ENCODE measurements around the gene USHBP1.

USHBP1 gene

DNA sequence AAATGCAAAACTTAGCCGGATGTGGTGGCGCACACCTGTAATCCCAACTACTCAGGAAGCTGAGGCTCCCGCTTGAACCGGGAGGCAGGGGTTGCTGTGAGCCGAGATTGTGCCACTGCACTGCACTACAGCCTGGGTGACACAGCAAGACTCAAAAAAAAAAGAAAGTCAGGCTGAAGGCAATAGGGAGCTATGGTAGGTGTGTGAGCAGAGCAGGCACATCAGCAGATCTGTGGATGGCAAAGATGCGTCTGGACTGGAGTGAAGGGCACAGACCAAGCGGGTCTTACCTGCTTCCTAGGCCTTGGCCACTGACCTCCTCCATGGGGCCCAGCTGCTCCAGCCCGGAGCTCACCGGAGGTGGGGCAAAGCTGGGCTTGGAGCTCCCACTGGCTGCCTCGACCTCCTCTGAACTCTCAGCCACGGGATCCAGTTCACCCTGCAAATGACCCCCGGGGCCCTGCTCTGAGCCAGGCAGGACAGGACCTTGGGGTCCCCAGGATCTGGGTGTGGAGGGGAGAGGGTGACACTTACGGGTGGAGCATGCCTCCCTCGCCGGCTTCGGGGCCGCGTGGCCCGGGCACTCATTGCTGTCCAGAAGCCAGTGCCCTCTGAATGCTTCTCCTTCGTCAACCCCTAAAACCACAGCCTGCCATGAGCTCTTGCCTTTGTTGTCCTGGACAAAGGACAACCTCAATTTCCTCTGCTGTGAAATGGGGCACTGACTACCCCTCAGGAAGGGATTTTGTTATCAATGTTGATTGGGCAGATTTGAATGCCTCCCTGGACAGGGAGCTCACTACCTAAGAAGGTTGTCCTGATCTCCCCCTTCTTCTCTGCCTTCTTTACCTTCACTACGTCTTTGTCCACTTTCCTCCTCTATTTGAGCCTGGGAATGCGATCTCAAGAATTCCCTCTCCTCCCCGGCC, 569 bp downstream of the USHBP1 start:
- DNase-seq: no peak

DNA sequence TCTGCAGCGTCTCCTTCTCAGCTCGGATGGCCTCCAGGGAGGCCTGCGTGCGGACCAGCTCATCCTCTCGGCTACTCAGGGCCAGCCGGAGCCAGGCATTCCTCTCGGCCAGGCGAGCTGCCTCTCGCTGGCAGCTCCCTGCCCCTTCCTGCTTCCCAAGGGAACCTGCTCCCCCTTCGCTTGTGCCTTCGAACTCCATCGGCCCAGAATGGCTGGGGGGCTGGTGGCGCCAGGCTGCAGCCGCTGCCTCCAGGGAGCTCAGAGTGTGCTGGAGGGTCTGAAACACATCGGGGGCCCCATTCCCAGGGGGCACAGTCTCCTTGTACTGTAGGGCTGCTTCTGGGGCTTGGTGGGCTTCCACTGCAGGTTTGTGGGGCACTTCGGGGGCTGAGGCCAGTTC, 2.0 kb downstream of the USHBP1 start:
- DNase-seq: no peak

DNA sequence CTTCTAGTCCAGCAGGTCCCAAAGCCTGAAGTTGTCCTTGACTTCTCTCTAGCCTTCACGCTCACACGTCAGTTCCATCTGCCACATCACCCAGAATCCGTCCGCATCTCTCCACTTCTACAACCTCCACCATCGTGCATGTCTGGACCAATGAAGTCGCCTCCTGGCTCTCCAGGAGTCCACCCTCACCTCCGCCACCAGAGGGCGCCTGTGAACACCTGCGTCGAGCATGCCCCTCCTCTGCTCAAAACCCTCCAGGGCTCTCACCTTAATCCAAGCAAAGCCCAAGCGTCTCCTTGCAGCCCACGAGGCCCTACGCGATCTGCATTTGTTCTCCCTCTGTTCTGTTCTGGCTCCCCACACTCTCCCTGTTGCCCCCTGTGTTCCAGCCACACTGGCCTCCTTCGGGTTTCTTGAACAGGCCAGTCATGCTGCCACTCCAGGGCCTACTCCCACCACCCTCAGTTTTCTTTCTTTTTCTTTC, 3.7 kb downstream of the USHBP1 start:
- peak; percentile 94 to 95 for DNase-seq

DNA sequence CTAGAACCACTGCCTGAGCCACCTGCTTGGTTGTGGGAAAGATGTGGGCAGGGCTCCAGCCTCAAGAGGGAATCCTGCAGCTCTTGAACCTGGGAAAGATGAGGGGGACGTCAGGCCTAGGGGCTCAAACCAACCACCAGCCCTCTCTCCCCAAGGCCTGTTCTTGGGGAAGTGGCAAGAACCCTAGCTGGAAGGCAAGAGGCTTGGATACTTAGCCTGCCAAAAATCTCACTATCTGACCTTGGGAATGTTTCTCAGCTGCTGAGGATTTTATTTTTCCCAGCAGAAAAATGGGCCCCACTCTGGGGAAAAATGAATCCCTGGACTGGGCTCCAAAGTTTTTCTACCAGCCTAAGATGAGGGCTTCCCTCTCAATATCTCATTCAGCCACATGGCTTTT, 4.6 kb downstream of the USHBP1 start:
- no peak for DNase-seq

DNA sequence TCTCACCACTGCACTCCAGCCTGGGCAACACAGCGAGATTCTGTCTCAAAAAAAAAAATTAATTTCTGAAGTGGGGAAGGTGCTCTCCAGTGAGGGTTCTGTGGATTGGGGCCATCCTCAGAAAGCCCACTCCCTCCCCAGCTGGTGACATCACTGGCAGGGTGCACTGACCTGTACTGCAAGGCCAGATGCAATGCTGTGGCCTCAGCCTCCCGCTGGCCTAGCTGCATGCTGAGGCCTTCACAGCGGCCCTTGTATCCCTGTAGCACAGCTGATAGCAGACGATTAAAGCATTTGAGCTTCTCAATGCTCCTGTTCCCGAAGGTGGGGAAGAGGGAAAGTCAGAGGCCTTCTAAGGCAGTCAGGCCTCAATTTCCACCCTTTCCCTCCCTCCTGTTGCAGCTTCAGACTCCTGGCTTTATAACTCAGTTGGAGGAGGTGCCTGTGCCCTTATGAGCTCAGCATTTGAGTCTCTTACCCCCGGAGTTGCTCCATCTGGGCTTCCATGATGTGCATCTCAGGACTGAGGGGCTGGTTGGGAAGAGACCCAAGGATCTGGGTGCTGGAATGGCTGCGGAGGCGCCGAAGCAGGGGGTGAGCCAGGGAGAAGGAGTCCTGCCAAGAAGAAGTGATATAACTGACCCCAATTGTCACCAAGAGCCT, 5.3 kb downstream of the USHBP1 start:
- no peak for DNase-seq

DNA sequence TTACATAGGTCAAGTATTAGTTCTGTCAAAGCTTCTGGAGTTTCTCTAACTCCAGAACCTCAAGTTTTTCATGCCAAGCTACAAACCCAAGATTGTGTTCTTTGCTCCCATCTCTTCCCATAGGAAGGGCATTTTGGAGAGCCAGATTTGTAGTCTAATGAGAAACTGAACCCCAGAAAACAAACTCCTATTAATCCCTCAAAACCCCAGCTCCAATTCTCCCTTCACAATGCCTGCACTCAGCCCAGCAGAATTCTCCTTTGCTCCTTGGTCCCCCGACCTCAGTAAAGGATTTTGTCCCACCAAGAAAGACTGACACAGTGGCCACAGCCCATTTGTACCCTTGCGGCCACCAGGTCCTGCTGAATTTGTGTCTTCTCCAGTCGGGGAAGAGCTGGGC, 8.4 kb downstream of the USHBP1 start:
- no peak for DNase-seq

DNA sequence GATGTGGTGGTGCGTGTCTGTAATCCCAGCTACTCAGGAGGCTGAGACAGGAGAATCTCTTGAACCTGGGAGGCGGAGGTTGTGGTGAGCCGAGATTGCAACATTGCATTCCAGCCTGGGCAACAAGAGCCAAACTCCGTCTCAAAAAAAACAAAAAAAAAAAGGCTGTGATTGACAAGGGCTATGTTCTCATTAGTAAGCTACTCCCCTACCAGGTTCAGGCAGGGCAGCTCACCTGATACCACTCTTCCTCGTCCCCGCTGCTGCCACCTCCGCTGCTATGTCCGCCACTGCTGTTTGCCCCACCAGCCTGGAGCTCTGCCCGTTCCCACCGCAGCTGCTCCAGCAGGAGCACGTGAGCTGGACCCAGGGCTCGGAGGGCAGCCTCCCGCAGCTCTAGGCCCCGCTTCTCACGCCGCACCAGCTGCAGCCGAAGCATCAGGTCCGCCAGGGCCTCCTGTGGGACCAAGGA, 9.4 kb downstream of the USHBP1 start:
- DNase-seq: no peak

DNA sequence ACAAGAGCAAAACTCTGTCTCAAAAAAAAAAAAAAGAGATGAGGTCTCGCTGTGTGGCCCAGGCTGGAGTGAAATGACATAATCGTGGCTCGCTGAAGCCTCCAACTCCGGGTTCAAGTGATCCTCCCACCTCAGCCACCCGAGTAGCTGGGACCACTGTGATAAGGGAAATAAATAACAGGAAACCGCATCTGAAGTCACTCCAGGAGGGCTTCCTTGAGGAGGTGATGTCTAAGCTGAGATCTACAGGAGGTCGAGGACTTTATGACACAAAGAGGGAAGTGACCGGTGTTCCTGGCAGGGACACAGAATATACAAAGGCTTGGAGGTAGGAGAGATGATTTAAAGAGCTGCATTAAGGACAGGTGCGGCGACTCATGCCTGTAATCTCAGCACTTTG, 9.9 kb downstream of the USHBP1 start:
- DNase-seq: no peak

DNA sequence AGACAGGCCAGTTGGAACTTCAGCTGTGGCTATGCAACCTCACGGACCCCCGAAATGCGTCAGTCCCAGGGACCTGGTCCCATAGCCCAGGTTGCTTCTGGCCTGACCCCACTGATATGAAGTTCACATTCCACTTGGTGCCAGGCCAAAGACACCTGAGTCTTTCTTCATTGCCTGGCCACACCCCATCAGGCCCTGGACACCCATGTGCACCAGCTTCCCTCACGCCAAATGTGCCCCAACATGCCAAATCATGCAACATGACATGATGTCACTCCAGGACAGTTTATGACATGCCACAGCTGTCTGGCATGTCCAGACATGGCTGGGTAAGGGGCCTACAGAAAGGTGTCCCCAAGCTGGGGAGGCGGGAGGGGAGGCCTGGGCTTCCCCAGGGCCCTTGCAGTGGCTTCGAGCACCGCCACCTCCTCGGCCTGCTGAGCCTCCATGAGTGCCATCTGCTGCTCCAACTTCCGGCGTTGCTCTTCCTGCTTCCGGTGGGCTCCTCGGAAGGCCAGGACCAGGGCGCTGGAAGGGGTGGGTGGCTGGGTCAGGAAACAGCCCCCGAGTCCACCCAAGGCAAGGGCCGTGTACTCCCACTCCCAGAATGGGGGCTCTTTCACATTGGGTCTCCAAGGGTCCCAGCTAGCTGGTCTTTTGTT, 14.5 kb downstream of the USHBP1 start:
- no peak for DNase-seq

DNA sequence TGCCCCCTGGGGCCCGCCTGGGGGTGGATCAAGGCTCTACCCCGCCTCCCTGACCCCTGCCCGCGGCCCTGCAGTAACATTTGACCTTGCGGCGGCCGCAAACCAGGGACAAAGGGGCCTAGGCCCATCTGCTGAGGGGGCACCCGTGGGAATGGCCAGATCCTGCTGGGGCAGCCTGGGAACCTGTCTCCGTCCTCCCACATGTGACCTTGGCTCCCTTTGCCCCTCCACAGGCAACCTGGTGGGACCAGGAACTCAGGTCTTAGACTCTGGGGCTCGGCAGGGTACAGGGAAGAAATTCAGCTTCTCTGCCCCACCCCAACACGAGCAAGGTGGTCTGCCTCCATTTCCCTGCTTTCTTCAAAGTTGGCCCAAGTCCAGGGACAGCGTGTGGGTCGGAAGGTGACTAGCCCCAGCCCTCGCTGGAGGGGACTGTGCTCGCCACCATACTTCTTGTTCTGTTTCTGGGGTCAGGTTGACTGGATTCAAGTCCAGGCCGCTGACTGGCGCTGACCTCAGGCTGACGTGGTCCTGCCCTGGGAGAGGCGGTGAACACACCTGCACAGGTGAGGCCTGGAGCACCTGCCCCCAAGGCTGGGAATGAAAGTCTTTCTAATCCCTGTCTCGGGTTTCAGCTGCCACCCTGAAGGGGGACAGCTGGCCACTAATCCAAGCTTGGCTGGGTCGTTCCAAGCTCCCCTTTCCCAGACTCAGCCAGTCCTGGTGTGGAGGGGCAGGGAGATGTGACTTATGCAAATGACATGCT, 16.4 kb downstream of the USHBP1 start:
- DNase-seq: no peak

DNA sequence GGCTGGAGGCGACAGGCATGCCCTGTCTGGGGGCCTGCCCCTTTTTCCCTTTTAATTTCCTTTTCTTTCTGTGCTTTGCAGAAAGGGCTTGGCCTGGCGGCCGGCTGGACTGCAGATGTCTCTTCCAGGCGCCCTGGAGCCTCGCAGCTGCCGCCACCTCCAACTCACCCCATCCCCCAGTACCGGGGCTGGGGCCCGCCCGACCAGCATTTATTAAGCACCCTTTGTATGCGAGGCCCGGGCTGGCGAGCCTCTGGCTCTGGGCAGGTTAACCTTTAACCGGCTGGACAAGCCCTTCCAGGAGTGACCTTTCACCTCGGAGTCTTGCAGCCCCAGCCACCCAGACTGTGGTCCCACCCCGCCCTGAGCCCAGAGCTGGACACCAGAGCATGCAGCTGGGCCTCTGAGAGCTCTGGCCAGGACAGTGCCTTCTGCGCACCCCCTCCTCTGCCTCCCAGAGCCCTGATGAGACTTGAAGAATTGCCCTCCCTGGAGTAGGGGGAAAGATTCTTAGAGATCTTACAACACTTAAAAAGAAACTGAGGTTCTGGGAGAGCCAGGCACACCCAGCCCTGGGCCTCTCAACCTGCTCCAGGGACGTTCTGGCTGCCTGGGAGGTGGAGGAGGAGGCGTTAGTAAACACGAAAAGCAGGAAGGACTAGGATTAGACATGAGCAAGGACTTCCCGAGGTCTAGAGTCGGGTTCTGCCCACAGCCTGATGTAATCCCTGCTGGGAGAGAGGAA, 17.7 kb downstream of the USHBP1 start:
- DNase-seq: no peak

DNA sequence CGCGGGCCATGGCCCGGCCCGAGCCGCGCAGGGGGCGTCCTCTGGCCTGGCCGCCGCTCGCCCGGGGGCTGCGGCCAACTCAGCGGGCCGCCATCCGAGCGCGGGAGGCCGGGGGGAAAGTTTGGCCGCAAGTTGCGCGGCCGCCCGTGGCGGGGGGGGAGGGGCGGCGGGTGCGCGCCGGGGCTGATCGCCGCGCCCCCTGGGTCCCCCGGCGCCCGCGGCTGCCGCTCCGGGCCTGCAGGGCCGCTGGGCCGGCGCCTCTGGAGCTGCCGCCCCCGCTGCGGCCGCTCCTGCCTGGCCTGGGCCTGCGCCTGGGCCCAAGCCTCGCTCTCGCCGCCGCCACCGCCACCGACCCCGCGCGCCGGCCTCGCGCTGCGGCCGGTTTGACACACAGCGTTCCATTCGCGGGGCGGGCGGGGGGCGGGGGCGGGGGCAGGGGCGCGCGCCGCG, 19.0 kb downstream of the USHBP1 start, which contains the start of gene NR2F6:
TSS of gene NR2F6 (minus strand) at position 385 of the 450 bp plus-strand sequence. CDS start 699 bp downstream, outside the sequence.
- no peak for DNase-seq

DNA sequence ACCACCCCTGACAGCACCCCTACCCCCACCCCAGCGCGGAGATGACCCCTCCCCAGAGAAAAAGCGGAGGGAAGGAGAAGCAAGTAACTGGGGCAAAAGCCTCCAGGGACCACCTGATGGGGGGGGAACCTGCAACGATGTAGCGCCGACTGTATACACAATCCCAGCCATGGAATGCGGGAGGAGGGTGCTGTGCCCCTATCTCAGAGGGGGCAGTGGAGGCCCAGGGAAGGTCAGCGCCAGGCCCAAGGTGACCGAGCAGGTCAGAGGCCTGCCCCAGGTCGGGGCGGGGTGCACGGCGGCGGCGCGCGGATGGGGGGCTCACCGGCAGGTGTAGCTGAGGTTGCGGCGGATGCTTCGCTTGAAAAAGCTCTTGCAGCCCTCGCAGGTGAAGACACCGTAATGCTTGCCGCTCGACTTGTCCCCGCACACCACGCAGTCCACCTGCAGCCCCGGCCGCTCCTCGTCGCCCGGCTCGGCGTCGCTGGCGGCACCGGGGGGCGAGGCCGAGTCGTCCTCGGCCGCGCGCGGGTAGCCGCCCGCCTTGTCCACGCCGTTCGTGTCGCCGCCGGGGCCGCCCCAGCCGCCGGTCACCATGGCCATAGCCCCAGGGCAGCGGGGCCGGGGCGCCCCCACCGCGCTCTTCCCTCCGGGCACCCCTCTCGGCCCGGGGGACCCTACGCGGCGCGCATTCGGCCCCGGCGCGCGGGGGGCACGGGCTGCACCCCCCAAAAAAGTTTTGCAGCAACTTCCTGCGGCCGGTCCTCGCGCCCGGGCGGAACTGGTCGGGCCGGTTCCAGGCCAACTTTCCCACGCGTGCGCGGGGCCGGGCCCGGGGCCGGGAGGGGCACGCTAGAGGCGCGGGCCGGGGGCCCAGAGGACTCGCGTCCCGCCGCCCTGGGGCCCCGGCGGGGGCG, 19.7 kb downstream of the USHBP1 start:
- DNase-seq: no peak

DNA sequence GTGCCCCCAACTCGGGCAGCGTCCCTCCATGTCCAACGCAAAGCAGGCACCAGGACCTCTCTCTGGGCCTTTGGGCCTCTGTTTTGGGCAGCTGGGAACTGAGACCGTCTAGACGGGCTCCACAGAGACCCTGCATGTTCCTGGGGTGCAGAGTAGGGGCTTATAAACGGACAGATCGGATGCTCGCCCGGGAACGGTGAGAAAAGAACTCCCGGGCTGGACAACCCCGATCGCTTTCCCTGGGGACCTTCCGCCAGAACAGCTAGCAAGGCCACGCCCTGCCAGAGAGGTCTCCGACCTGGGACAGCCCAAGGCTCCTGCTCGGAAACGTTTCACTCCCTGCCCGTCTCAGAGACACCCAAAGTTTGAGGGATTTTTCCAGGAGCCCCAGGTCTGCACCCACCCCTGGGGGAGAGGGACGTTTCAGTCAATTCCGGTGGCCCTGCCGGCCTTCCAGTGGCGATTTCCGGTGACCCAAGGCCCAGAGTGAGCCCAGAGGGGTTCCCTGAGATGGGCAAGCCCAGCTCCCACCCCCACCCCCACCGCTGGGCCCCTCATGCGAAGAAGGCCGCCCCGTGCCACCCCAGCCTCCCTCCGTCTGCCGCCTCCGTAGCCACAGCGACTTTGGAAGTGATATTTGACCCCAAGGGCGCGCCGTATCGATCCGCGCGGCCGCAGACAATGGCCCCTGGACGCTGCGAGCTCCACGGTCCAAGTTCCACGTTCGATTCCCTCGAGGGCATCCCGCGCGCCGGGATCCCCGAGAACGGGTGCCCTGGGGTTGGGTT, 20.5 kb downstream of the USHBP1 start:
- no peak for DNase-seq

DNA sequence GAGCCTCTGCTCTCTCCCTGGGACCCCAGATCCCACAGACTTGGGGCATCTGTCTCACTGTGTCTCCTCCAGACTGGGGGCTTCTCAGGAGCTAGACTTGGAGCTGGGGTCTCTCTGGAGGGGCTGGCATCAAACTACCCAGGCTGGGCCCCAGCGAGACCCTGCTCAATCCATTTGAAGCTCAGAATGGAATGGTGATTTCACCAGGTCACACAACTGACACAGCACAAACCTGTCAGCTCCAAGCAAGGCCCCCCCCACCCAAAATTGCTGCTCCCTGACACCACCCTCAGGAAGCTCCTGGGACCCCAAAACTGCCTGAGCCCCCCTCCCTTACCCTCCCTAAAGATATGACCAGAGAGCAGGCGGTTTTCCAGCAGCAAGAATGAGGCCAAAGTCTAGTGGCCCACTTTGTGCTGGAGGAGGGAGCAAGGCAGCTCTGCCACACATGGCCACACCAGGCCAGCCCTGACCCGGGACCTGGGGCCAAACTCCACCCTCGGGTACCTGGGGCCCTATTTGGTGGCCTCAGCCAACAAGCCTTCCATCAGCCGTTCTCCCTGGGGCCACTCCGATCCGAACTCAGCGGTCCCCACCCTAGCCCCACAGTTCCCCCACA, 21.2 kb downstream of the USHBP1 start:
- no peak for DNase-seq

DNA sequence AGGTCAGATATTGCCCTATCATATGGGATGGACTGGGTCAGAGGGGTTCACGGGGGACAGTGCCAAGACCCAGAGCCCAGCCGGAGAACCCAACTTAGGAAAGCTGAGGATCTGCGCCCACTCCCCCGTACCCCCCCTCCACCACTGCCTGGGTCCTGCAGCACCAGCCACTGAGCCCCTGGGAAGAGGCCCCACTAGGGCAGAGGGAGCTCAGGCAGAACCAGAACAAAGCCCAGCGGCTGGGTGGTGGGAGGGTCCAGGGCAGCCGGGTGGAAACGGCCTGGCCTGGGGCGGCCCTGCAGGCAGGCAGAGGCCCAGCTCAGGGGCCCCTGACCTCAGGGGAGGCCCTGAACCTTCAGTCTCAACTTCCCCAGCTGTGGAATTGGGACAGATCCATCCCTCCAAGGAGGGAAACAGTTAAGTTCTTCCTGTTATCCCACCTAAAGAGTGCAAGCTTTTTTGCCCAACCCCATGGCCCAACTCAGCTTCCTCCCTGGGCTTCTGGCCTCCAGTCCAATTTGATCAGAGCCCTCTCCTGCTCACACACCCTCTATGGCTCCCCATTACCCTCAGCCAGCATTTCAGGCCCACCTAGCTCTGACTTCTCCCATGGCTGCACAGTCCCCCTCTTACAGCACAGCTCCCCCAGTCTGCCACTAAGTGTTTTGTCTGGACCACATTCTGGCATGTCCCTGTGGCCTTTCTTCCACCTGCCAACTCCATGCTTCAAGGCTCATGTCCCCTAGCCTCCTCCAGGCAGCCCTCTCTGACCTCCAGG, 21.9 kb downstream of the USHBP1 start:
- no peak for DNase-seq

DNA sequence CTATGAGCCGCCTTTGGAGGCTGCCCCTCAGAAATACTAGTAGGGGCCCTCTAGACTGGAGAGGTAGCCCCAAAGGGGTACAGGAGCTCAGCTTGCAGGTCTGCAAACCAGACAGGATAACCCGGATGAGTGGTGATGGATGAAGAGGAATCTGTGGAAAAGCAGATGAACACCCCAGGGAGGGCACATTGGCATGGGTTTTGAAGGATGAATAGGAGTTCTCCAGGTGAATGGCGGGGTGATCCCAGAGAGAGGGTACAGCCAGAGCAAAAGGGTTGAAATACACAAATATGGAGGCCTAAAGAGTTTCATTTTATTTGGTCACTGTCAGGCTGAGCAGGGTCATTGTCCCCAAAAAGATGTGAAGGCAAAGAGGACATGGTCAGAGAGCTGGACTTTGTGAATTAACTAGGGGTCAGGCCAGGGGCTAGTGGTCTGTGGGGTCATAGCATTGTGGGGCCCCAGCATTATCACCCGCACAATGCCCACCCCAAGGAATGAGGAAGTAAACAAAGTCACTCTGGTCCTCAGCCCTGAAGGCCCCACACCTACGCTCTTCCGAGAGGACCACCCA, 23.6 kb downstream of the USHBP1 start:
- DNase-seq: no peak

Data from activated T-cell treated with anti-CD3 and anti-CD28 coated beads, Interleukin-2, amount 50 U/mL, for 48 hours (primary cell).